Measurements from ENCODE around the gene NELFA.

DNA sequence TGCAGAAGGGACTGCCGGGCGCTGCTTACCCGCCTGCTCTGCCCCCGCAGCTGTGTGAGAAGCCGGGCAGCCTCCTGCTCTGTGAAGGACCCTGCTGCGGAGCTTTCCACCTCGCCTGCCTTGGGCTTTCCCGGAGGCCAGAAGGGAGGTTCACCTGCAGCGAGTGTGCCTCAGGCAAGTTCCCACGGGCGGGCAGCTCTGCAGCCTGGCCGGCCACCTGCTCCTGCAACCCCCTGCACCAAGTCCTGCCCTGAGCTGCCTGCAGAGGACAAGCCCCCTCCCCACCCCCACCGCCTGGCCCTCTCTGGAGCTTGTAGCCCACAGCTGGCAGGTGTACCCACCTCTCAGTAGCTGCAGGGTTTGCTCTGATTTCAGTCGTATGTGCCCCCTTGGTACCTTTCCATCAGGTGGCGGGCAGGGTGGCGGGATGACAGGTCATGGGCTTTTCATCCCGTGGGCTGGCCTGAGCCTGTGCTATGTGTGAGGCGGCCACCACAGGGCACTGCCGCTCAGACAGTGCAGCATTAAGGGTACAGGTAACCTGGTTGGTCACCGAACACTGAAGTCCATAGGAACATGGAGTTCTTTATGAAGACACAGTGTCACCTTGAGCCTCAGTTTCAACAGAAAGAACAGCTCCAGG, 56.6 kb downstream of the NELFA start:
- TF ChIP-seq, protein P1, sequence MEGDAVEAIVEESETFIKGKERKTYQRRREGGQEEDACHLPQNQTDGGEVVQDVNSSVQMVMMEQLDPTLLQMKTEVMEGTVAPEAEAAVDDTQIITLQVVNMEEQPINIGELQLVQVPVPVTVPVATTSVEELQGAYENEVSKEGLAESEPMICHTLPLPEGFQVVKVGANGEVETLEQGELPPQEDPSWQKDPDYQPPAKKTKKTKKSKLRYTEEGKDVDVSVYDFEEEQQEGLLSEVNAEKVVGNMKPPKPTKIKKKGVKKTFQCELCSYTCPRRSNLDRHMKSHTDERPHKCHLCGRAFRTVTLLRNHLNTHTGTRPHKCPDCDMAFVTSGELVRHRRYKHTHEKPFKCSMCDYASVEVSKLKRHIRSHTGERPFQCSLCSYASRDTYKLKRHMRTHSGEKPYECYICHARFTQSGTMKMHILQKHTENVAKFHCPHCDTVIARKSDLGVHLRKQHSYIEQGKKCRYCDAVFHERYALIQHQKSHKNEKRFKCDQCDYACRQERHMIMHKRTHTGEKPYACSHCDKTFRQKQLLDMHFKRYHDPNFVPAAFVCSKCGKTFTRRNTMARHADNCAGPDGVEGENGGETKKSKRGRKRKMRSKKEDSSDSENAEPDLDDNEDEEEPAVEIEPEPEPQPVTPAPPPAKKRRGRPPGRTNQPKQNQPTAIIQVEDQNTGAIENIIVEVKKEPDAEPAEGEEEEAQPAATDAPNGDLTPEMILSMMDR (IDR thresholded peaks at IDR 0.05) = no peak
- TF ChIP-seq POLR2AphosphoS5 (IDR thresholded peaks at IDR 0.05) (no peak), POLR2A (IDR thresholded peaks at IDR 0.05) (no peak), EP300 (IDR thresholded peaks at IDR 0.05) (no peak)
